HepG2 (cell line): Measurements from ENCODE around the gene TRPM1. TPM values are rescaled to one million over a fixed set of nuclear protein-coding genes. Genes with fewer than 3 reads are reported as not detected.

Source experiments
- DMAP1 ChIP-seq: IDR thresholded peaks from 2 replicates; pipeline ENCODE4 v1.6.1; 2016
- GRHL1 ChIP-seq: sonication (generic); formaldehyde crosslinking; conservative IDR thresholded peaks from 2 replicates; pipeline ENCODE4 v1.8.0; 2022; ENCODE audit warnings: missing genetic modification reagents
- IKZF4 ChIP-seq: sonication (generic); formaldehyde crosslinking; IDR thresholded peaks from 2 replicates; pipeline ENCODE4 v1.5.1; 2020; ENCODE audit warnings: borderline replicate concordance, mild to moderate bottlenecking, low read depth, missing genetic modification reagents; ENCODE audit errors: not compliant biosample characterization
- JDP2 ChIP-seq: sonication (generic); formaldehyde crosslinking; IDR thresholded peaks from 2 replicates; pipeline ENCODE4 v1.8.1; 2022; ENCODE audit warnings: missing genetic modification reagents, borderline replicate concordance
- LRRFIP1 ChIP-seq: sonication (generic); formaldehyde crosslinking; conservative IDR thresholded peaks from 2 replicates; pipeline ENCODE4 v1.4.0; 2020; ENCODE audit warnings: missing genetic modification reagents
- MAFF ChIP-seq: IDR thresholded peaks from 2 replicates; pipeline ENCODE4 v1.6.1; 2011; ENCODE audit warnings: low read depth, low read length, improper control_type of control experiment
- NFAT5 ChIP-seq: sonication (generic); formaldehyde crosslinking; IDR thresholded peaks from 2 replicates; pipeline ENCODE4 v1.4.0; 2020; ENCODE audit warnings: missing genetic modification reagents
- ZBTB40 ChIP-seq, 2 experiments: fragments of 450-650 bp in 1 of 2; sonication (generic) in 1 of 2; formaldehyde crosslinking in 1 of 2; IDR thresholded peaks; 2 replicates each; pipeline versions ENCODE4 v1.6.1 to v1.8.0; 2016 to 2022; ENCODE audit warnings: antibody characterized with exemption in 1 of 2, mild to moderate bottlenecking in 1 of 2, missing genetic modification reagents in 1 of 2
- ZNF326 ChIP-seq: sonication (generic); formaldehyde crosslinking; IDR thresholded peaks from 2 replicates; pipeline ENCODE4 v1.4.0; 2020; ENCODE audit warnings: missing genetic modification reagents, borderline replicate concordance
- polyA plus RNA-seq, 8 experiments: library from polyadenylated mRNA; depleted of rRNA in 3 of 8; stranded (reverse) in 7 of 8; unstranded in 1 of 8; fragments of >200 nt; fragmentation: Illumina TruSeq in 4 of 8; extraction: Trizol in 4 of 8; gene quantifications; 2 replicates each; pipeline versions ENCODE4 v1.2.1 to v1.2.3, GENCODE V29; 2011 to 2016; ENCODE audit warnings: low read depth in 4 of 8, missing spikeins in 1 of 8, mixed read lengths in 1 of 8; ENCODE audit not compliant: insufficient read depth in 1 of 8
- total RNA-seq, 5 experiments: library from RNA; depleted of rRNA; stranded (reverse); fragments of >200 nt; fragmentation: Illumina TruSeq; extraction: Trizol; gene quantifications; 2 replicates each; pipeline ENCODE4 v1.2.3, GENCODE V29; 2016; ENCODE audit warnings: low read depth in 1 of 5

Gene TRPM1
- total and polyA plus RNA-seq, 2 of the 13 experiments (the other 11 are each of a cell fraction or from before 2014, with no cell fraction given), result not detected

GRCh38 chr15:31089368-31090047, 12.0 kb downstream of the TRPM1 start (continued):
- TF ChIP-seq ZBTB40 (IDR thresholded peaks at IDR 0.05) (no peak), ZBTB40 (CRISPR knock-in tag; IDR thresholded peaks at IDR 0.05) (no peak; the same call in 1 of the 2 replicates), MAFF (no peak), ZNF326 (CRISPR knock-in tag) (no peak), LRRFIP1 (no peak), JDP2 (no peak), IKZF4 (CRISPR knock-in tag) (no peak), DMAP1 (CRISPR knock-in tag) (no peak), NFAT5 (CRISPR knock-in tag) (no peak), GRHL1 (CRISPR knock-in tag) (no peak)
